SU-DHL-6 (cell line): ENCODE data around the gene SKAP2.

Experiments used
- H2AFZ ChIP-seq: fragments of 200-600 bp; sonication (generic); 2 replicates; pipeline ENCODE4 v1.6.1; 2014; ENCODE audit warnings: low read depth, mild to moderate bottlenecking, moderate library complexity, mixed read lengths, antibody characterized with exemption, low read length; ENCODE audit not compliant: severe bottlenecking
- H3F3A ChIP-seq: fragments of 200-600 bp; shearing (Covaris generic); 2 replicates; pipeline ENCODE4 v1.6.0; 2016; ENCODE audit warnings: antibody characterized with exemption, mild to moderate bottlenecking; ENCODE audit not compliant: insufficient read depth
- H3K27ac ChIP-seq: fragments of 200-600 bp; sonication (generic); 2 replicates; pipeline ENCODE4 v1.5.1; 2016; ENCODE audit warnings: low read depth, mild to moderate bottlenecking, low read length, moderate library complexity, mixed read lengths
- H3K27me3 ChIP-seq: fragments of 200-600 bp; sonication (generic), shearing (Covaris generic); 2 replicates; pipeline ENCODE4 v1.6.0; 2014; ENCODE audit warnings: mild to moderate bottlenecking, low read length
- H3K36me3 ChIP-seq: fragments of 200-600 bp; sonication (generic); 2 replicates; pipeline ENCODE4 v1.6.1; 2014; ENCODE audit warnings: mild to moderate bottlenecking, low read length, mixed read lengths
- H3K4me2 ChIP-seq: fragments of 300-600, 200-600 bp; shearing (Covaris generic), sonication (generic); 2 replicates; pipeline ENCODE4 v1.6.0; 2014; ENCODE audit warnings: low read length, low read depth, mild to moderate bottlenecking; ENCODE audit not compliant: poor library complexity, severe bottlenecking
- H3K4me3 ChIP-seq: fragments of 200-600 bp; sonication (generic); 2 replicates; pipeline ENCODE4 v1.5.1; 2014; ENCODE audit warnings: antibody characterized with exemption, low read length, mild to moderate bottlenecking, mixed read lengths; ENCODE audit not compliant: insufficient read depth, poor library complexity, severe bottlenecking
- H3K79me2 ChIP-seq: fragments of 200-600 bp; sonication (generic); 2 replicates; pipeline ENCODE4 v1.6.1; 2014; ENCODE audit warnings: mild to moderate bottlenecking, low read length, moderate library complexity; ENCODE audit not compliant: insufficient read depth
- H3K9ac ChIP-seq: fragments of 200-600 bp; sonication (generic); 2 replicates; pipeline ENCODE4 v1.7.0; 2014; ENCODE audit warnings: mild to moderate bottlenecking, low read length
- H3K9me2 ChIP-seq: fragments of 200-600 bp; sonication (generic); replicated peaks from 2 replicates; pipeline ENCODE4 v1.6.1; 2014; ENCODE audit warnings: low read length; ENCODE audit not compliant: insufficient read depth
- H3K9me3 ChIP-seq: fragments of 200-600 bp; sonication (generic); 2 replicates; pipeline ENCODE4 v1.6.1; 2014; ENCODE audit warnings: low read length, mixed read lengths; ENCODE audit not compliant: insufficient read depth
- H4K20me1 ChIP-seq: fragments of 200-600 bp; sonication (generic); 2 replicates; pipeline ENCODE4 v1.6.1; 2014; ENCODE audit warnings: low read depth, mild to moderate bottlenecking, antibody characterized with exemption, low read length, moderate library complexity, mixed read lengths
- EZH2phosphoT487 ChIP-seq: fragments of 200-600 bp; sonication (generic), shearing (Covaris generic); conservative IDR thresholded peaks from 2 replicates; pipeline ENCODE4 v1.6.1; 2018; ENCODE audit warnings: mild to moderate bottlenecking, antibody characterized with exemption, low read length, moderate library complexity, mixed read lengths
- TF ChIP-seq, protein P1 (sequence below): fragments of 200-600 bp; sonication (generic); IDR thresholded peaks from one replicate; pipeline ENCODE4 v1.5.1; 2017; ENCODE audit warnings: antibody characterized with exemption, mild to moderate bottlenecking, low read length, moderate library complexity; ENCODE audit not compliant: insufficient read depth, poor library complexity, severe bottlenecking

SKAP2 gene

DNA sequence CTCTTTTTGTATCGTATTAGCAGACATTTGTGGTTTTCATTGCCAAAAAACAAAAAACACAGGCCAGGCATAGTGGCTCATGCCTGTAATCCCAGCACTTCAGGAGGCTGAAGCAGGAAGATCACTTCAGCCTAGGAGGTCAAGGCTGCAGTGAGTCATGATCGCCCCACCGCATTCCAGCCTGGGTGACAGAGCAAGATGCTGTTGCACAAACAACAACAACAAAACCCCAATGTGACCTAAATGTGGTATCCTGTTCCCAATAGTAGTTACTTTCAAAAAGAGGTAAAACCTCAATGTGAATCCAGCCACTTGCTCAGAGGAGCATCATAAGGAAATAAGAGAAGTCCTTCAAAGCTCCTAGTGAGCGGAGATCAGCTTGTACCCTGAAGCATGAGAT lies 45.8 kb upstream of the SKAP2 start:
- Histone ChIP-seq H3K27ac (no peak overlapping the region), H3K4me2 (no peak overlapping the region), H3K9me3 (no peaks in the 10 kb centered on the region), H3K9me2 (no peaks in the 10 kb centered on the region), H3K36me3 (no peaks in the 10 kb centered on the region), H3K27me3 (no peaks in the 10 kb centered on the region), H3F3A (no peaks in the 10 kb centered on the region), H3K4me3 (no peak overlapping the region), H3K9ac (no peak overlapping the region), H2AFZ (no peak overlapping the region), H4K20me1 (no peaks in the 10 kb centered on the region), H3K79me2 (no peaks in the 10 kb centered on the region)
- TF ChIP-seq, protein P1, sequence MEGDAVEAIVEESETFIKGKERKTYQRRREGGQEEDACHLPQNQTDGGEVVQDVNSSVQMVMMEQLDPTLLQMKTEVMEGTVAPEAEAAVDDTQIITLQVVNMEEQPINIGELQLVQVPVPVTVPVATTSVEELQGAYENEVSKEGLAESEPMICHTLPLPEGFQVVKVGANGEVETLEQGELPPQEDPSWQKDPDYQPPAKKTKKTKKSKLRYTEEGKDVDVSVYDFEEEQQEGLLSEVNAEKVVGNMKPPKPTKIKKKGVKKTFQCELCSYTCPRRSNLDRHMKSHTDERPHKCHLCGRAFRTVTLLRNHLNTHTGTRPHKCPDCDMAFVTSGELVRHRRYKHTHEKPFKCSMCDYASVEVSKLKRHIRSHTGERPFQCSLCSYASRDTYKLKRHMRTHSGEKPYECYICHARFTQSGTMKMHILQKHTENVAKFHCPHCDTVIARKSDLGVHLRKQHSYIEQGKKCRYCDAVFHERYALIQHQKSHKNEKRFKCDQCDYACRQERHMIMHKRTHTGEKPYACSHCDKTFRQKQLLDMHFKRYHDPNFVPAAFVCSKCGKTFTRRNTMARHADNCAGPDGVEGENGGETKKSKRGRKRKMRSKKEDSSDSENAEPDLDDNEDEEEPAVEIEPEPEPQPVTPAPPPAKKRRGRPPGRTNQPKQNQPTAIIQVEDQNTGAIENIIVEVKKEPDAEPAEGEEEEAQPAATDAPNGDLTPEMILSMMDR: no peak
- no peak for TF ChIP-seq EZH2phosphoT487

- Histone ChIP-seq H3K79me2 (no peaks in the 10 kb centered on the region), H3K9me2 (no peaks in the 10 kb centered on the region), H3F3A (no peaks in the 10 kb centered on the region), H3K4me3 (no peak overlapping the region), H3K4me2 (no peak overlapping the region), H3K36me3 (no peaks in the 10 kb centered on the region), H3K9me3 (no peaks in the 10 kb centered on the region), H3K27me3 (no peaks in the 10 kb centered on the region), H2AFZ (no peak overlapping the region), H3K9ac (no peak overlapping the region), H3K27ac (no peak overlapping the region), H4K20me1 (no peaks in the 10 kb centered on the region)
- TF ChIP-seq, protein P1: no peak
- TF ChIP-seq EZH2phosphoT487: no peak
Observed at GRCh38 chr7:26900251-26900650, 35.9 kb upstream of the SKAP2 start.

- H3K9ac ChIP-seq: no peak overlapping the region
- H2AFZ ChIP-seq: no peak overlapping the region
- no peak for TF ChIP-seq EZH2phosphoT487
- TF ChIP-seq, protein P1: no peak
- no peaks in the 10 kb centered on the region for H3K79me2 ChIP-seq
- H3F3A ChIP-seq: no peaks in the 10 kb centered on the region
- no peak overlapping the region for H3K27ac ChIP-seq
- H3K4me3 ChIP-seq: no peak overlapping the region
- no peaks in the 10 kb centered on the region for H3K9me3 ChIP-seq
- no peaks in the 10 kb centered on the region for H4K20me1 ChIP-seq
- no peak overlapping the region for H3K4me2 ChIP-seq
- H3K9me2 ChIP-seq: no peaks in the 10 kb centered on the region
- H3K36me3 ChIP-seq: no peaks in the 10 kb centered on the region
- H3K27me3 ChIP-seq: no peaks in the 10 kb centered on the region
Observed at GRCh38 chr7:26899519-26899918, 35.1 kb upstream of the SKAP2 start.

GRCh38 chr7:26898891-26899290 lies 34.5 kb upstream of the SKAP2 start:
- no peak overlapping the region for H3K4me3 ChIP-seq
- no peaks in the 10 kb centered on the region for H3K36me3 ChIP-seq
- no peaks in the 10 kb centered on the region for H3K9me3 ChIP-seq
- H3K27ac ChIP-seq: no peak overlapping the region
- H3K27me3 ChIP-seq: no peaks in the 10 kb centered on the region
- H4K20me1 ChIP-seq: no peaks in the 10 kb centered on the region
- H3K9me2 ChIP-seq: no peaks in the 10 kb centered on the region
- no peaks in the 10 kb centered on the region for H3F3A ChIP-seq
- no peaks in the 10 kb centered on the region for H3K79me2 ChIP-seq
- no peak overlapping the region for H2AFZ ChIP-seq
- TF ChIP-seq EZH2phosphoT487: no peak
- TF ChIP-seq, protein P1: no peak
- H3K4me2 ChIP-seq: no peak overlapping the region
- H3K9ac ChIP-seq: no peak overlapping the region
